ENCODE measurements around the gene RFX8.
"Not testable (repeated sequence)": the region's sequence is repeated elsewhere in the genome, so short reads cannot be mapped to it uniquely, and the experiment has no call there.

Gene RFX8

DNA sequence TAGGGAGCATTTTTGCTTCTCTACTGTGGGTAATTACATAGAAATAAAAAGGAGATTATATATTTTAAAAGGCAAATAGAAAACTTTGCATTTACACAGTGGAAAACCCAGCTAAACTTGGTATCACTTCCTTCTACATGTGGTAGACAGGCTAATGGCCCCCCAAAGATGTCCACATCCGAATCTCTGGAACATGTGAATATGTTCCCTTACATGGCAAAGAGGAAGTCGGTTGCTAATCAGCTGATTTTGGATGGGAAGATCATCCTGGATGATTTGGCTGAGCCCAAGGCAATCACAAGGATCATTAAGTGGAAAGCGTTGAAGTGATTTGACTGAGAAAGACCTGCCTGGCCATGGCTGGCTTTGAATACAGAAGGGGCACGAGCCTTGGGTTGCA, 113.8 kb downstream of the RFX8 start:
- Histone ChIP-seq H3K27ac (ENCODE audit: low read depth, low read length) (no peak overlapping the region), H3K27me3 (ENCODE audit: control insufficient read depth in 5 of 5, insufficient read depth in 4 of 5, low read length in 5 of 5) (peaks cover 0 to 2% (median 0%) of the 10 kb centered on the region in 5 donors), H3K9me3 (ENCODE audit: control insufficient read depth in 5 of 5, low read length in 5 of 5) (no peaks in the 10 kb centered on the region), H3K4me1 (ENCODE audit: control insufficient read depth in 5 of 5, insufficient read depth in 5 of 5, low read length in 5 of 5) (peaks cover 0 to 4% (median 0%) of the 10 kb centered on the region in 5 donors), H3K4me3 (ENCODE audit: low read depth in 1 of 5, low read length in 5 of 5) (no peak overlapping the region), H3K36me3 (ENCODE audit: control insufficient read depth in 5 of 5, insufficient read depth in 5 of 5, low read length in 5 of 5) (no peaks in the 10 kb centered on the region), H3K9ac (ENCODE audit: low read length in 5 of 5) (no peak overlapping the region)

DNA sequence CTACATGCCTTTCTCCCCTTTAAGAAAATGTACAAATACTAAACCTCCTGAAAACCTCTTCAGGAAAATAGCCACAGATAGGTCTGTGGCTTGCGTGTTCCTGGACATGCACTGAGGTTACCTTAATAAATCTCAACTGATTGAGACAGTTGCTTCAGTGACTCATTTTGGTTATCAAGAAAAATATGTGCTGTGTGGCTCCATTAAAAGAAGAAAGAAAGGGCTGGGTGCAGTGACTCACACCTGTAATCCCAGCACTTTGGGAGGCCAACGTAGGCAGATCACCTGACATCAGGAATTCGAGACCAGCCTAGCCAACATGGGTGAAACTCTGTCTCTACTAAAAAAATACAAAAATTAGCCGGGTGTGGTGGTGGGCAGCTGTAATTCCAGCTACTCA, 114.7 kb downstream of the RFX8 start:
- no peaks in the 10 kb centered on the region for H3K36me3 ChIP-seq (ENCODE audit: control insufficient read depth in 5 of 5, insufficient read depth in 5 of 5, low read length in 5 of 5)
- no peaks in the 10 kb centered on the region for H3K9me3 ChIP-seq (ENCODE audit: control insufficient read depth in 5 of 5, low read length in 5 of 5)
- peaks cover 0 to 2% (median 0%) of the 10 kb centered on the region in 5 donors for H3K27me3 ChIP-seq (ENCODE audit: control insufficient read depth in 5 of 5, insufficient read depth in 4 of 5, low read length in 5 of 5)
- peaks cover 0 to 4% (median 0%) of the 10 kb centered on the region in 5 donors for H3K4me1 ChIP-seq (ENCODE audit: control insufficient read depth in 5 of 5, insufficient read depth in 5 of 5, low read length in 5 of 5)
- H3K4me3 ChIP-seq (ENCODE audit: low read depth in 1 of 5, low read length in 5 of 5): no peak overlapping the region
- no peak overlapping the region for H3K27ac ChIP-seq (ENCODE audit: low read depth, low read length)
- no peak overlapping the region for H3K9ac ChIP-seq (ENCODE audit: low read length in 5 of 5)

DNA sequence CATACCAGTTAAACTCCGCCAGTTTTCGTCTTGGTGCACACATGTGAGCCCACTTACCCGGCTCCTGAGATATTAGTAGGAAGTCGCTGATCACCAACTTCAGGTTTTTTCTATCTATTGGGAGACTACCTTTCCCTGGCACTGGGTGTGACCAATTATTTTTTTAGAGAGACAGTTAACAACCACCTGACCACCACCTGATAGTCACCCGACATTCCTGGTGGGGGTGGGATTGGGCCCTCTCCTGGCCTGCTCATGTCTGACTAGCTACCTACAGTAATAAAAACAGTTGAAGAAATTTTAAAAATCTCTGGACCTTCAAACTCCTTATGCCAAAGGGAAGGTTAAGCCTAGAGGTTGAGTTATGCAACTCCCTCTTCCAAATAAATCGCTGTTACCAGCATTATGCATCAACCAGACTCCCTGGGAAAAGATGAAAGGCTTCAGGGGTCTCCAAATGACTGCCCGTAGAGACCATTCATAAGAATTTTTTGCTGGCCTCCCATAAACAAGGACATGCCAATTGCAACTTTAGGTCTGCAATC, 115.4 kb downstream of the RFX8 start:
- Histone ChIP-seq H3K9me3 (ENCODE audit: control insufficient read depth in 5 of 5, low read length in 5 of 5) (no peaks in the 10 kb centered on the region), H3K9ac (ENCODE audit: low read length in 5 of 5) (no peak overlapping the region), H3K27ac (ENCODE audit: low read depth, low read length) (no peak overlapping the region)

DNA sequence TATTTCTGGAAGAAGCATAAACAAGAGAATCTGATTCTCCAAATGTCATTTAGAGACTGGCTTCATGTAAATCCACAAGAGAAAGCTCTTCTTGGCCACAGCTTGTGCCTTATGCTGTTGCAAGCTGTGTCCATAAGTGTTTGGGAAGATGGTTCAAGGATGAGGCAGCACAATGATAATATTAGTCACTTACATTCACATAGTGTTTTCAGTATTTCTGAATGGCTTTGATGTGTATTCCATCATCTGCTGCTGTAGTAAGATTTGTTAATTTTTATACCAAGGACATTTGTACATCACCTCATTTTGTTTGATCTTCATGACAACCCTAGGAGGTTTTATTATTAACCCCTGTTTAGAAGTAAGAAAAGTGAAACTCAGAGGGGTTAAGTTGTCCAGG, 117.5 kb downstream of the RFX8 start:
- Histone ChIP-seq H3K4me3 (ENCODE audit: low read depth in 1 of 5, low read length in 5 of 5) (no peak overlapping the region), H3K9ac (ENCODE audit: low read length in 5 of 5) (no peak overlapping the region), H3K27me3 (ENCODE audit: control insufficient read depth in 5 of 5, insufficient read depth in 4 of 5, low read length in 5 of 5) (peaks cover 0 to 2% (median 0%) of the 10 kb centered on the region in 5 donors), H3K36me3 (ENCODE audit: control insufficient read depth in 5 of 5, insufficient read depth in 5 of 5, low read length in 5 of 5) (no peaks in the 10 kb centered on the region), H3K4me1 (ENCODE audit: control insufficient read depth in 5 of 5, insufficient read depth in 5 of 5, low read length in 5 of 5) (peaks cover 0 to 4% (median 0%) of the 10 kb centered on the region in 5 donors), H3K9me3 (ENCODE audit: control insufficient read depth in 5 of 5, low read length in 5 of 5) (no peaks in the 10 kb centered on the region), H3K27ac (ENCODE audit: low read depth, low read length) (no peak overlapping the region)

More for the DNA sequence above, 115.4 kb downstream of the RFX8 start:
- H3K36me3 ChIP-seq (ENCODE audit: control insufficient read depth in 5 of 5, insufficient read depth in 5 of 5, low read length in 5 of 5): no peaks in the 10 kb centered on the region
- H3K27me3 ChIP-seq (ENCODE audit: control insufficient read depth in 5 of 5, insufficient read depth in 4 of 5, low read length in 5 of 5): peaks cover 0 to 2% (median 0%) of the 10 kb centered on the region in 5 donors
- peaks cover 0 to 4% (median 0%) of the 10 kb centered on the region in 5 donors for H3K4me1 ChIP-seq (ENCODE audit: control insufficient read depth in 5 of 5, insufficient read depth in 5 of 5, low read length in 5 of 5)
- no peak overlapping the region for H3K4me3 ChIP-seq (ENCODE audit: low read depth in 1 of 5, low read length in 5 of 5)

DNA sequence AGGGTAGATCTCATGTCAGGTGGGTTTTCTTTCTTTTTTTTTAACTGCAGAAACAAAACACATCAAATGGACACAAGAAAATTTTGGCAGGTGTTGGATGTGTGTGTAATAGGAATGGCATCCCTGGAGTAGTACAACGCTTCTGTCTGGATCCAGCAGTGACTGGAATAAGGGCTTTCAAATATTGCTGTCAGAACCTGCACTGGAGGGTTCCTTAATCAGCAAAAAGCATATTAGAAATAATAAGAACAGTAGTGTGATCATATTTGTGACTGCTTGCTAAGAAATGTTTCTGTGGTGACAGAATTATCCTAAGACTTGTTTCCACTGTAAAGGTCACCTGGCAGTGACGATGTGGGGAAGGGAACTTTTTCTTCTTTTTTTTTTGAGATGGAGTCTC, 118.4 kb downstream of the RFX8 start:
- peaks cover 0 to 4% (median 0%) of the 10 kb centered on the region in 5 donors for H3K4me1 ChIP-seq (ENCODE audit: control insufficient read depth in 5 of 5, insufficient read depth in 5 of 5, low read length in 5 of 5)
- H3K27me3 ChIP-seq (ENCODE audit: control insufficient read depth in 5 of 5, insufficient read depth in 4 of 5, low read length in 5 of 5): peaks cover 0 to 2% (median 0%) of the 10 kb centered on the region in 5 donors
- no peak overlapping the region for H3K4me3 ChIP-seq (ENCODE audit: low read depth in 1 of 5, low read length in 5 of 5)
- no peaks in the 10 kb centered on the region for H3K36me3 ChIP-seq (ENCODE audit: control insufficient read depth in 5 of 5, insufficient read depth in 5 of 5, low read length in 5 of 5)
- H3K9me3 ChIP-seq (ENCODE audit: control insufficient read depth in 5 of 5, low read length in 5 of 5): no peaks in the 10 kb centered on the region
- no peak overlapping the region for H3K27ac ChIP-seq (ENCODE audit: low read depth, low read length)
- no peak overlapping the region for H3K9ac ChIP-seq (ENCODE audit: low read length in 5 of 5)

DNA sequence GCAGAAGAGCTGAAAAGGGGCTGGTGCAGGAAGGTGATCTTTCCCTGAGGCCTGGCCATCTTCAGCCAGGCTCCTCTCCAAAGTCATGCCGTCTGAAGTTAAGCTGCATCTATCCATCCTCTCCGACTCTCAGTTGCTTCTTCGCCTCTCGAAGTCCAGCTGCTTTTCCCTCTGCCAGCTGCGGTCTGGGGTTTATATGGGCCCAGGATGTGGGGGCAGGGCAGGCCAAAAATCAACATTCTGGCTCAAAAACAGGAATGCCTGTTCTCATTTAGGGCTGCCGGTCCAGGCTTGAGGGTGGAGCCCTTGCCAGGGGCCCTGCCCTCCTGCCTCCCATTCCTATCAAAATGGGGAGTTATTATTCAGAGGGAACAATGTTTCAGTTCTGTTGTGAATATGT, 118.9 kb downstream of the RFX8 start:
- Histone ChIP-seq H3K4me1 (ENCODE audit: control insufficient read depth in 5 of 5, insufficient read depth in 5 of 5, low read length in 5 of 5) (peaks cover 0 to 3% (median 0%) of the 10 kb centered on the region in 5 donors), H3K9ac (ENCODE audit: low read length in 5 of 5) (no peak overlapping the region), H3K27ac (ENCODE audit: low read depth, low read length) (no peak overlapping the region), H3K9me3 (ENCODE audit: control insufficient read depth in 5 of 5, low read length in 5 of 5) (no peaks in the 10 kb centered on the region), H3K27me3 (ENCODE audit: control insufficient read depth in 5 of 5, insufficient read depth in 4 of 5, low read length in 5 of 5) (peaks cover 0 to 2% (median 0%) of the 10 kb centered on the region in 5 donors), H3K4me3 (ENCODE audit: low read depth in 1 of 5, low read length in 5 of 5) (no peak overlapping the region), H3K36me3 (ENCODE audit: control insufficient read depth in 5 of 5, insufficient read depth in 5 of 5, low read length in 5 of 5) (no peaks in the 10 kb centered on the region)

DNA sequence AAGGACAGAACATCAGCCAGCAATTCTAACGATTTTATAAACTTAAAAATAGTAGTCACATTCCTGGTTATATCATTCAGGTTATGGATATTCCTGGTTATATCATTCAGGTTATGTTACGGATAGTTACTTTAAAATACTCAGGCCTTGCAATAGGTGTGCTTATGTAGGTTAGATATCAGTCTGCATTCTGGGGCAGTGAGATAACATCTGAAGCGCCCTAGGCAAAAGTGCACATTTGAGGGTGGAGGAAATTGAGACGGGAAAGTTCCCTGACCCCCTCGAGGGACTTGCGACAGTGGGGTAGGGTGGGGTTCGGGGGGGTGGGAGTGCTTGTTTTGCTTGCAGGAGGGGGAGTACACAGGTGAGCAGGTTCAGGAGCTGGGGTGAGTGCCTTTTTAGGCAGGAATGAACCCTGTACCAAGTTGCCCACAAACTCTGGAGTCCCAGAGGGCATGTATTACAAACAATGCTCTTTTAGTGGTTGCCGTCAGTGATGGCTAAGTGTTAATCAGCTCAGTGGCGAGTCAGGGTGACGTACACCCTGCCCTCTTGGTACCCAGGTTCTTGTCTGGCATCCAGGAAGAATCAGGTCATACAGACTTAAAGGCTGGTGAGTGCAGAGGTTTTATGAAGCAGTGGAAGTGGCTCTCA, 119.4 kb downstream of the RFX8 start:
- Histone ChIP-seq H3K9ac (ENCODE audit: low read length in 5 of 5) (no peak overlapping the region), H3K27me3 (ENCODE audit: control insufficient read depth in 5 of 5, insufficient read depth in 4 of 5, low read length in 5 of 5) (peaks cover 0 to 2% (median 0%) of the 10 kb centered on the region in 5 donors), H3K36me3 (ENCODE audit: control insufficient read depth in 5 of 5, insufficient read depth in 5 of 5, low read length in 5 of 5) (no peaks in the 10 kb centered on the region), H3K9me3 (ENCODE audit: control insufficient read depth in 5 of 5, low read length in 5 of 5) (no peaks in the 10 kb centered on the region), H3K4me3 (ENCODE audit: low read depth in 1 of 5, low read length in 5 of 5) (no peak overlapping the region), H3K27ac (ENCODE audit: low read depth, low read length) (no peak overlapping the region), H3K4me1 (ENCODE audit: control insufficient read depth in 5 of 5, insufficient read depth in 5 of 5, low read length in 5 of 5) (peaks cover 0 to 3% (median 0%) of the 10 kb centered on the region in 5 donors)

DNA sequence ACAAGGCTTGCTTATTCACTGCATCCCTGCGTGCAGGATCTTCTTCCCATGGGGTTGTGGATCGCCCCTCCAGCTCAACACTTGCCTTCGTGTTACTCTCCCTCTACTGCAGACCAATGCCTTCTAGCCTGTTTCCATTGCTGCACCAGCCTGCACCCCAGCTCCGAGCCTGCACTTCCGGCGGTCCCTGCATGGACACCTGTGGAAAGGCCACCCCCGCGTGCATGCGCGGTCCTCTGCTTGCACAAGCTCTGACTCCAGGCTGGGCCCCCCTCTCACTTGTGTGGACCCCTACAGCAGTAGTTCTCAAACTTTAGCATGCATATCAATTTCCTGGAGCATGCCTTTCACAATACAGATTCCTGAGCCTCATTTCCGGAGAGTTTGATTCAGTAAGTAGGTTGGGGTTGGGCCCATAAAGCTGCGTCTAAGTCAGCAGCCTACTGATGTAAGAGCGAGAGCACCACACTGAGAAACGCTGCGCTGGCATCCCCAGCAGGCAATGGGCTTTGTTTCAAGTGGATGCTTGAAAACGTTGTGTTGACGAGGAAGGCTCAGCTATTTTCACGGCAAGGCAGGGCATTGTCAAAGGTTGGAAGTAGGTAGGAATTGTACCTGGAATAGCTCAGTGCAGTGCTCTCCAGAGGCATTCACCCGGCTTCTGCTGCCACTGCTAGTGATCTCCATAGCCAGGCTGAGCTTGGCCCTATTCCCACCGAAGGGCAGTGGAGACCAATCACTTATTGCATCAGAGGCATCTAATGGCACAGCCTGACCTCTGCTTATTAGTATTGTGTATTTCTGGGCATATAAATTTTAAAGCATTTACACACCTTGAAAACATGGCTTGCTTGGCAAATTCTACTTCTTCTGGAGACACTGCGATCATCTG, 120.2 kb downstream of the RFX8 start:
- H3K9ac ChIP-seq (ENCODE audit: low read length in 5 of 5): no peak overlapping the region

DNA sequence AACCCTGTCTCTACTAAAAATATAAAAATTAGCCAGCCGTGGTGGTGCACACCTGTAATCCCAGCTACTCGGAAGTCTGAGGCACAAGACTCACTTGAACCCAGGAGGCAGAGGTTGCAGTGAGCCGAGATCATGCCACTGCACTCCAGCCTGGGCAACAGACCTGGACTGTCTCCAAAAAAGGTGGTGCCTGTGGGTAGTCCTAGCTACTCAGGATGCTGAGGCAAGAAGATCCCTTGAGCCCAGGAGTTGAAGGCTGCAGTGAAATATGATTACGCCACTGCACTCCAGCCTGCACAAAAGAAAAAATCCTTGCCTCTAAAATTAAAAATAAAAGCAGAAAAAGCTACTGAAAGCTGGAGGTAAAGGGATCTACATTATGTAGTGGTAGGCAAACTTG, 122.3 kb downstream of the RFX8 start:
- not testable (repeated sequence) for H3K9ac ChIP-seq (ENCODE audit: low read length in 5 of 5); H3K9me3 ChIP-seq (ENCODE audit: control insufficient read depth in 5 of 5, low read length in 5 of 5); H3K4me3 ChIP-seq (ENCODE audit: low read depth in 1 of 5, low read length in 5 of 5); H3K36me3 ChIP-seq (ENCODE audit: control insufficient read depth in 5 of 5, insufficient read depth in 5 of 5, low read length in 5 of 5); H3K4me1 ChIP-seq (ENCODE audit: control insufficient read depth in 5 of 5, insufficient read depth in 5 of 5, low read length in 5 of 5); H3K27ac ChIP-seq (ENCODE audit: low read depth, low read length); H3K27me3 ChIP-seq (ENCODE audit: control insufficient read depth in 5 of 5, insufficient read depth in 4 of 5, low read length in 5 of 5)

More for the DNA sequence above, 120.2 kb downstream of the RFX8 start:
- Histone ChIP-seq H3K4me3 (ENCODE audit: low read depth in 1 of 5, low read length in 5 of 5) (no peak overlapping the region), H3K27me3 (ENCODE audit: control insufficient read depth in 5 of 5, insufficient read depth in 4 of 5, low read length in 5 of 5) (peaks cover 0 to 2% (median 0%) of the 10 kb centered on the region in 5 donors), H3K36me3 (ENCODE audit: control insufficient read depth in 5 of 5, insufficient read depth in 5 of 5, low read length in 5 of 5) (no peaks in the 10 kb centered on the region), H3K4me1 (ENCODE audit: control insufficient read depth in 5 of 5, insufficient read depth in 5 of 5, low read length in 5 of 5) (peaks cover 0 to 3% (median 0%) of the 10 kb centered on the region in 5 donors), H3K27ac (ENCODE audit: low read depth, low read length) (no peak overlapping the region), H3K9me3 (ENCODE audit: control insufficient read depth in 5 of 5, low read length in 5 of 5) (no peaks in the 10 kb centered on the region)

DNA sequence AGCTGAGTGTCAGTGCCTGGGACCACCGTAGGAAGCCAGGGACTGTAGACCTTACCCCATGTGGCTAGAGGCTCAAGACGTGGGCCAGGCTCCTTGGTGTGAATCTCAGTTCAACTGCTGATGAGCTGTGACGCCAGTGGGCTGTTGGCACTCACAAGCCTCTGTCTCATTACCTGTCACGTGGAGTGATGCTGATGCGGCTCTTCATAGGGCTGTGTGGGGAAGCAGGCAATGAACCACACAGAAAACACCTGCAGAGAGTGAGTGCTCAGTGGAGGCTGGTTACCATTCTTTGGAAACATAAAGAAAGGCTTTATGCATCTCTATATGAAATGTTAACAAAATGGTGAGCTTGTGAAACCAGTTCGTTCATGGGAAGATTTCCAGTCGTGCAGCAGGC, 123.7 kb downstream of the RFX8 start:
- no peak overlapping the region for H3K4me3 ChIP-seq (ENCODE audit: low read depth in 1 of 5, low read length in 5 of 5)
- H3K4me1 ChIP-seq (ENCODE audit: control insufficient read depth in 5 of 5, insufficient read depth in 5 of 5, low read length in 5 of 5): peaks cover 0 to 3% (median 0%) of the 10 kb centered on the region in 5 donors
- H3K36me3 ChIP-seq (ENCODE audit: control insufficient read depth in 5 of 5, insufficient read depth in 5 of 5, low read length in 5 of 5): no peaks in the 10 kb centered on the region
- no peak overlapping the region for H3K9ac ChIP-seq (ENCODE audit: low read length in 5 of 5)
- H3K9me3 ChIP-seq (ENCODE audit: control insufficient read depth in 5 of 5, low read length in 5 of 5): no peaks in the 10 kb centered on the region
- no peaks in the 10 kb centered on the region for H3K27me3 ChIP-seq (ENCODE audit: control insufficient read depth in 5 of 5, insufficient read depth in 4 of 5, low read length in 5 of 5)
- no peak overlapping the region for H3K27ac ChIP-seq (ENCODE audit: low read depth, low read length)
